HG03095 (cell line): ENCODE results near the gene MME.

Experiments
- ATAC-seq: cut with Tn5 transposase; IDR thresholded peaks from one replicate; pipeline ENCODE4 v1.9.1; 2021; ENCODE audit warnings: moderate library complexity; ENCODE audit not compliant: unreplicated experiment

The MME gene

DNA sequence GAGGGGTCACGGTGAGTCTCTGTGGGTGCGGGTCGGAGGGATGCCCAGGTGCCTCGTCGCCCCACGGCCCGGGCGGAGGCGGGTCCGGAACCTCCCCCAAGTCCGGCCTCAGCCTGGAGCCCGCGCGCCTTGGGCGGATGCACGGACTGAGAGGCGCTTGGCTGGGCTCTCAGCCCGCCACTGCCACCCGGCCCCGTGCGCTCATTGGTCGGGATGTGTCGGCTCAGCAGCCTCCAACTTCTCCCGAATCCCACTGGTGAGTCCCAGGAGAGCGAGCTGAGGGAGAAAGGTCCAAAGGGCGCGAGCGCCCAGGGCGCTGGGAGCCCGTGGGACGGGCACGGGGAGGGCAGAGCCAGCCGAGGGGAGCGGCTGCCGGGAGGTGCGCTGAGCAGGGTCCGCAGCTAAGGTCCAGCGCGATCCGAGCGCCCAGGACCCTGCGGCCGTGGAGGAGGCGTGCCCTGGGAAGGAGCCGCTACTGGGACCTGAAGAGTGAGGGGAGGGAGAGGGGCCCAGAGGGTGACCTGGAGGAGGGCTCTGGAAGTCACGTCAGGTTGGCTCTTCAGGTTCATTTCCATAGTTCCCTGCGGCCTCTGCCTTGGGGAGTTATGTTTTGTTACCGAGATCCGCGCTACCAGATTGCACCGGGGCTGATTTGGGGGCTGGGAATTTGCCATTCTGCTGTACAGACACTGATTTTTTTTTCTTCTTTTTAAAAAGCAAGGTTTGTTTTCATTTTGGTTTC is at the start of gene MME:
TSS of gene MME (plus strand) at position 574 of the 742 bp plus-strand sequence. CDS start 3,849 bp downstream, outside the sequence.
- no peak for ATAC-seq

DNA sequence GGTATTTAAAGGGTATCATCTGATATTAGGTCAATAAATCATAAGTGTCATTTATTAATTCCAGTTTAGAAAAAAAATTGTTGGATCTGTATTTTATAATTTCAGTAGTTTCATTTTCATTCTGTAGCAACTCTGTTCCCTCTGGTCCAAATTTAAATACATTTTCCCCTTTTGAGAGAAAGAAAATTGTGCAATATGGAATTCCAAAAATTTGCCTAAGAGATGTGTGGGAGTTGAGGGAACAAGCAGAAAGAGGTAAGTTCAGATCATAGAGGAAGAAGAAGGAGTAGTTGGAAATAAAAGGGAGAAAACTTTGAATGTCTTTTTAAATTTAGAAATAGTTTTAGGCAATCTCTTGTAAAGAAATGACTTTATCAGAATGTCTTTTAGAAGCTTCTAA is 48.9 kb upstream of the MME start:
- no peak for ATAC-seq

DNA sequence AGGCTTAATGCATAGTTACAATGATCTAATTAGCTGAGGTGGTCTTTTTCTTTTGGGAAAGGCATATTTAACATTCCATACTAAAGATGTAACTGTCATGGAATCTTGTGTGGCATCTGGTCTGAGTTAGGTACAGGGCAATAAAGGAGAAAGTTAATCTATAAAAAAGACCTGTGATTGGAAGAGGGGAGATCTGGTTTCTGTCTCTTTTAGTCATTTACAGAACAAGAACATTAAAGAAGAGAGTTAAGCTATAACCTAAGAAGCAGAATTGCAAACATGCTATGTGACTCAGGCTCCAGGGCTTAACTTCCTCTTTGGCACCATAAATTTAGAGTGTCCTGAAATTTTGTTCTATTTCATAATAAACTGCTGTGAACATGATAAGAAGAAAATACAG is 47.2 kb upstream of the MME start:
- no peak for ATAC-seq

- ATAC-seq = no peak
Measured at GRCh38 chr3:155034786-155035185, 45.3 kb upstream of the MME start.

GRCh38 chr3:155035553-155035952 is 44.6 kb upstream of the MME start:
- ATAC-seq = no peak

DNA sequence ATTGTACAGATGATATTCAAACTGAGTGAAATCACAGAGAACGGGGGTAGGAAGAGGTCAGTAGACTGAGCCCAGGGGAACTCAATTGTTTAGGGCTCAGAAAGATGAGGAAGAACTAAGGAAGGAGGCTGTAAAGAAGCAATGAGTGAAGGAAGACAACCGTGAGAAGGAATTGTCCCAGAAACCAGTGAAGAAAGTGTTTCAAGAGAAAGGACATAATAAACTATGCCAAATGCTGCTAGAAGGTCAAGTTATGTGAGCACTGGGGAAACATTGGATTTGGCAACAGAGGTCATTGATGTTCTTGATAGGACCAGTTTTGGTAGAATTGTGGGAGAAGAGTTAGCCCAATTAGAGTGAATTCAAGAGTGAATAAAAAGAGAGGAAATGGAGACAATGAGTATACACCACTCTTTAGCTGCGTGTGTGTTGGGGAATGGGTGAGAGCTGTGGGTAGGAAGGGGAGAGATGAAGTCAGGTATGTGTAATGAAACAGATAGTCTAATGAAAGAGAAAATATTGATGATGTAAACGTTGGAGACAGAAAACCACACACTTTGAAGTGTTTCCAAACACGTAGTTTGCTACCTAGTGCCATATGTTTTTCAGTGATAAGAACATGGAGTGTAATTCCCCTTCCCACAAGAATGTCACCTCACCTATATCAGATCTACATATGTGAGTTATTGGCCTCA is 42.5 kb upstream of the MME start:
- ATAC-seq = no peak

GRCh38 chr3:155038203-155038554 is 41.9 kb upstream of the MME start:
- ATAC-seq = no peak

DNA sequence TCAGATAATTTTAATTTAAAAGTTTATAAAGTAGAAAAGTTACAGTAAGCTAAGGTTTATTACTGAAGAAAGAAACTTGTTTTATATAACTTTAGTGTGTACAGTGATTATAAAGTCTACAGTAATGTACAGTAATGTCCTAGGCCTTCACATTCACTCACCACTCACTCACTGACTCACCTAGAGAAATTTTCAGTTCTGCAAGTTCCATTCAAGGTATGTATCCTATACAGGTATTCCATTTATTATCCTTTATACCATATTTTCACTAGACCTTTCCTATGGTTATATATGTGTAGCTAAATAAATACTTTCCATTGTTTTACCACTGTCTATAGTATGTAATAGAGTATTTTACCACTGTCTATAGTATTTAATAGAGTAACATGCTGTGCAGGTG is 33.2 kb upstream of the MME start:
- ATAC-seq = no peak

DNA sequence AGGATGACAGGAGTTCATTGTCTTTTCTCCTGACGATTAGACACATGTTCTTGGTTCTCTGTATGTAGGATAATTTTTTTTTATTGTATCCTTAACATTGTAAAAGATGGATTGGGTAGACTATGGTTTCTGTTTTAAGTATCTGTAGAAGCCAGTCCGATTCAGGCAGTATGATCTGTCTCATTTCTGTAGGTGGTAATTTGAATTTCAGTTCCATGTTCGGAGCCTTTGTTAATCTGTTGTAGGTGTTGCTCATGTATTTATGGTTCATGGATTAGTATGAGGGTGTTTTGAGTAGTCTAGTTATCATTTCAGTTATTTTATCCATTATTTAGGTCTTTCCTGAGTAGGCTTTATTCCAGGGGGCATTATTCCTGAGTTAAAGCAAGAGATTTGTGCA is 32.4 kb upstream of the MME start:
- no peak for ATAC-seq

DNA sequence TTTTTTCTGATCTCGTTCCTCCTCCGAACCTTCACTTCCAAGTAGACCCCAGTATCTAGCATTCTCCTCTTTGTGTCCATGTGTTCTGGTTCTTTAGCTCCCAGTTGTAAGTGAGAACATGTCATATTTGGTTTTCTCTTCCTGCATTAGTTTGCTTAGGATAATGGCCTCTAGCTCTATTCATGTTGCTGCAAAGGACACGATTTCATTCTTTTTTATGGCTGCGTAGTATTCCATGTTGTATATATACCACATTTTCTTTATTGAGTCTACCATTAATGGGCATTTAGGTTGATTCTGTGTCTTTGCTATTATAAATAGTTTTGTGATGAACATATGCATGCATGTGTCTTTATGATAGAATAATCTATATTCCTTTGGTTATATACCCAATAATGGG is 30.2 kb upstream of the MME start:
- no peak for ATAC-seq

GRCh38 chr3:155052470-155052869 is 27.6 kb upstream of the MME start:
- ATAC-seq = no peak

- ATAC-seq = no peak
Measured at GRCh38 chr3:155053756-155054155, 26.4 kb upstream of the MME start.

GRCh38 chr3:155064920-155065319 is 15.2 kb upstream of the MME start:
- no peak for ATAC-seq

DNA sequence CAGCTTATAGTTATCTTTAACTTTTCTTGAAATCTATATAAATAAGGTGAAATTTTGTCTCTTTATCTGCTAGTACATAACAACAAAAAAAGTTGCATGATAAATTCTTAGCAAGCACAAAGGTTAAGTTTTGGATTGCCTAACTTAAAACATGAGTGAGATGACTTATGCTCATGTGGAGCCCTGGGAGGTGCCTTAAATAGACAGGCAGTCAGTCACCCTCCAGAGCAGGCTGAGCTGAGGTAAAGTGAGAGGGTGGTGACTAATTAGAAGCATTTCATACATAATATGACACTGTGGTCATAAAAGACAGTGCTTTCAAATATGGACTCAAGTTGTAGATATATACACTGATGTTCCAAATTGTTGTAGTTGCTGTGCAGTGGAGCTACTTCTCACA is 14.6 kb upstream of the MME start:
- ATAC-seq = no peak

GRCh38 chr3:155069729-155070128 is 10.4 kb upstream of the MME start:
- ATAC-seq = no peak

GRCh38 chr3:155070316-155070715 is 9.8 kb upstream of the MME start:
- no peak for ATAC-seq

DNA sequence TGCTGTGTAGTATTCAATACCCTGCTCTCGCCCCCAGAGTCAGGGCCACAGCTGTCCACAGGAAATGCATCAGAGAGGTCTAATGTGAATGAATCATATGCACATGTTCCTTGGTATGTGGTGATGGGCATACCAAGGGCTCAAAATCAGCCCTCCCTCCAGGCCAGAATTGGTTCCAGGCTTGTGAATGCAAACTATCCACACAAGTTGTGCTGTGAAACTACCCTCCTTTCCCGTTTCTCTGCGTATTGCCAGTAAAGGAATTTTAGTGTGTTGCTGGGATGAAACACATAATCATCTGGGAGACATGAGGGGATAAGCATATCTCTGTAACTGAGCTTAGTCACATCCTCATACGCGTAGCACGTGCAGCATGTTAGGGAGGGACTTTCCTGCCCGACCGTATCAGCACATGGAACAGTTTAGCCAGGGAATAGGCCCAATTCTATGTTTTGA is 9.2 kb upstream of the MME start:
- ATAC-seq = no peak

- no peak for ATAC-seq
Measured at GRCh38 chr3:155075200-155075599, 4.9 kb upstream of the MME start.

DNA sequence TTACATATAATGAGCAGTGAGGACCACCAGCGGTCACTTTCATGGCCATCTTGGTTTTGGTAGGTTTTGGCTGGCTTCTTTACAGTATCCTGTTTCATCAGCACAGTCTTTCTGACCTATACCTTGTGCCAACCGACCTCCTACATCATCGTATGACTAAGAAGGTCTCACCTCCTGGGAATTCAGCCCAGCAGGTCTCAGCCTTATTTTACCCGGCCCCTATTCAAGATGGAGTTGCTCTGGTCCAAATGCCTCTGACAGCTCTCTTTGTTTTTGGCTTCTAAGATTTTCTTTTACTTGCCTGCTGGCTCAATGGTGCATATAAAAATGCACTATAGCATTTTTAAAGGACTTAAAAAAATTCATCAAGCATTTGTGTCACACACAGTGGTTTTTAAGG is 3.2 kb upstream of the MME start:
- no peak for ATAC-seq

DNA sequence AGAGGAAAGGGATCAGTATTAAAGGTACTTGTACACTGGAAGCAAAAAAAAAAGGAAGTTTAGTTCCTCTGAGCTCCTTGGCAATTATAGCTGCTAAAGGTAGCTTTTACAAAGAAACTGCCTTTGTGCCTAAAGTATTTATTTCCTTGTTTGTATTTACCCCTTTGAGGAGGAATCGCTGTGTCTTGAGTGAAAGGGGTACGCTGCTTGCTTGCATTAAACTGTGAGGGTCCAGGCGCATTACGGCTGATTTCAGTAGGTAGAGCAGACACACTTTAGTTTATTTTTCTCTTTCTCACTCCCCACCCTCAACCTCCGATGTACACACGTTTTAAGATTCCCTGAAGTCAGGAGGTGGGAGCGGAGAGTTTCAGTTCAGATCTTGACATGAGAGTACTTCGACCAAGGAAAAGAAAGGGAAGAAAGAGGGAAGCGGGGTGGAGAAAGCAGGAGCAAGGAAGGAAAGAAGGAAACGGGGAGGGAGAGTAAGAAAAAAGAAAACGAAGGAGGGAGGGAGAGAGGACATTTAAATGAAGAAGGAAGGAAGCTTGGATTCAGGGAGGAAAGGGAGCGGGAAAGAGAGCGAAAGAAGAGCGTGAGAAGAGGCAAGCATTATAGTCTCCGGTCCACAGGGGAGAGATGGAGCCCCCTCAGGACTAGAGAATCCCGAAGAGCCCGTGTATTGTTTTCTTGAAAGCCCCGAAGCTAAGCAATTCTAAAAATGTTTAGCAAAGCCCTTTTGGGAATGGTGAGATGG is 1.2 kb upstream of the MME start:
- ATAC-seq = no peak

DNA sequence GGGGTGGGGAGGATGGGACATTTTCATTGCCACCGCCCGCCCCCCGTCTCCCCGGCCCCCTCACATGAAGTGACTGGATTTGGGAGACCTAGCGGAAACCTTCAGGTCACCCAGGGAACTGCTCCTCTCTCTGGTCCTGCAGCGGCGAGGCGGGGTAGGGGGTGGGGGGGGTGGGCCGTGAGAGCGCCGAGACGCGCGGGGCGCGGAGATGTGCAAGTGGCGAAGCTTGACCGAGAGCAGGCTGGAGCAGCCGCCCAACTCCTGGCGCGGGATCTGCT is 712 bp upstream of the MME start:
- no peak for ATAC-seq

GRCh38 chr3:155080692-155081091 is 573 bp downstream of the MME start:
- ATAC-seq = no peak
